ENCODE results near the gene ZNF765. TPM values are rescaled to one million over a fixed set of nuclear protein-coding genes. Genes with fewer than 3 reads are reported as not detected.

ZNF765 gene
- total RNA-seq, 1 experiment from 2014 or later, result 6.7 TPM

GRCh38 chr19:53431399-53432087, 36.6 kb downstream of the ZNF765 start, which contains the start of gene ZNF761:
ZNF761 (plus strand) TSS chr19:53431984; CDS start chr19:53447269, 15,285 bp downstream.
- peak within 1 kb of the TSS; percentile 74 for H3K27ac ChIP-seq (ENCODE audit: low read depth, low read length)
- intact Hi-C loops (cut with micrococcal nuclease), result no loop called here
- CTCF ChIA-PET, result no interaction called here
- no TSS peak for BruUV-seq (replicated peaks)
- H3K36me3 ChIP-seq (ENCODE audit: control insufficient read depth in 1 of 2, insufficient read depth in 2 of 2, low read length in 2 of 2), result peaks cover 5 to 28% of the 10 kb centered on the region in 2 experiments; a peak in 3 of 4 replicates
- peak; percentile 84 for DNase-seq (ENCODE audit: low read depth, low spot score)
- H4K20me1 ChIP-seq (ENCODE audit: insufficient read depth), result no peaks in the 10 kb centered on the region
- peaks cover 0 to 5% of the 10 kb centered on the region in 2 experiments; a peak in 3 of 4 replicates for H3K4me1 ChIP-seq (ENCODE audit: control insufficient read depth in 1 of 2, insufficient read depth in 2 of 2, low read length in 2 of 2)
- H3K4me2 ChIP-seq (ENCODE audit: low read length), result peak within 1 kb of the TSS; percentile 88
- H3K9me2 ChIP-seq (ENCODE audit: insufficient read depth), result no peaks in the 10 kb centered on the region
- H3K79me2 ChIP-seq (ENCODE audit: insufficient read depth, low read length), result peaks cover 21% of the 10 kb centered on the region
- no peaks in the 10 kb centered on the region for H3K27me3 ChIP-seq (ENCODE audit: insufficient read depth, low read length)
- H3K4me3 ChIP-seq (replicated peaks in 1 of 2; ENCODE audit: low read depth in 1 of 2, low read length in 2 of 2), result peak within 1 kb of the TSS; percentile 74 to 86
- no peak within 1 kb of the TSS for H2AFZ ChIP-seq (ENCODE audit: low read depth, low read length, poor library complexity, severe bottlenecking)
- RAD21 ChIA-PET (ENCODE audit: low non-redundant PET in 1 of 2, low total read pairs in 2 of 2, uncharacterized antibody in 2 of 2, unreplicated experiment in 2 of 2), result no interaction called here
- H3K9me3 ChIP-seq (ENCODE audit: control insufficient read depth in 1 of 2, insufficient read depth in 1 of 2, low read depth in 1 of 2, low read length in 2 of 2), result no peaks in the 10 kb centered on the region; a peak in 1 of 4 replicates
- POLR2A ChIA-PET, result no interaction called here
- peak within 1 kb of the TSS; percentile 82 for H3K9ac ChIP-seq (ENCODE audit: low read length)
- ATAC-seq, result peak; percentile 99
- TF ChIP-seq SIN3A (IDR thresholded peaks at IDR 0.05; ENCODE audit: low read depth), result no peak
- TF ChIP-seq, protein P1, sequence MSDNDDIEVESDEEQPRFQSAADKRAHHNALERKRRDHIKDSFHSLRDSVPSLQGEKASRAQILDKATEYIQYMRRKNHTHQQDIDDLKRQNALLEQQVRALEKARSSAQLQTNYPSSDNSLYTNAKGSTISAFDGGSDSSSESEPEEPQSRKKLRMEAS (IDR thresholded peaks at IDR 0.05), result peak; percentile 53; the same call in 1 of the 2 replicates
- TF ChIP-seq ZNF274 (IDR thresholded peaks at IDR 0.05; ENCODE audit: low read depth, low read length), result no peak
- no peak for TF ChIP-seq ZBTB33 (IDR thresholded peaks at IDR 0.05; ENCODE audit: extremely low read depth, insufficient replicate concordance, low read length)
- TF ChIP-seq CBX3 (IDR thresholded peaks at IDR 0.05; ENCODE audit: low read depth), result no peak
- TF ChIP-seq, protein P2, sequence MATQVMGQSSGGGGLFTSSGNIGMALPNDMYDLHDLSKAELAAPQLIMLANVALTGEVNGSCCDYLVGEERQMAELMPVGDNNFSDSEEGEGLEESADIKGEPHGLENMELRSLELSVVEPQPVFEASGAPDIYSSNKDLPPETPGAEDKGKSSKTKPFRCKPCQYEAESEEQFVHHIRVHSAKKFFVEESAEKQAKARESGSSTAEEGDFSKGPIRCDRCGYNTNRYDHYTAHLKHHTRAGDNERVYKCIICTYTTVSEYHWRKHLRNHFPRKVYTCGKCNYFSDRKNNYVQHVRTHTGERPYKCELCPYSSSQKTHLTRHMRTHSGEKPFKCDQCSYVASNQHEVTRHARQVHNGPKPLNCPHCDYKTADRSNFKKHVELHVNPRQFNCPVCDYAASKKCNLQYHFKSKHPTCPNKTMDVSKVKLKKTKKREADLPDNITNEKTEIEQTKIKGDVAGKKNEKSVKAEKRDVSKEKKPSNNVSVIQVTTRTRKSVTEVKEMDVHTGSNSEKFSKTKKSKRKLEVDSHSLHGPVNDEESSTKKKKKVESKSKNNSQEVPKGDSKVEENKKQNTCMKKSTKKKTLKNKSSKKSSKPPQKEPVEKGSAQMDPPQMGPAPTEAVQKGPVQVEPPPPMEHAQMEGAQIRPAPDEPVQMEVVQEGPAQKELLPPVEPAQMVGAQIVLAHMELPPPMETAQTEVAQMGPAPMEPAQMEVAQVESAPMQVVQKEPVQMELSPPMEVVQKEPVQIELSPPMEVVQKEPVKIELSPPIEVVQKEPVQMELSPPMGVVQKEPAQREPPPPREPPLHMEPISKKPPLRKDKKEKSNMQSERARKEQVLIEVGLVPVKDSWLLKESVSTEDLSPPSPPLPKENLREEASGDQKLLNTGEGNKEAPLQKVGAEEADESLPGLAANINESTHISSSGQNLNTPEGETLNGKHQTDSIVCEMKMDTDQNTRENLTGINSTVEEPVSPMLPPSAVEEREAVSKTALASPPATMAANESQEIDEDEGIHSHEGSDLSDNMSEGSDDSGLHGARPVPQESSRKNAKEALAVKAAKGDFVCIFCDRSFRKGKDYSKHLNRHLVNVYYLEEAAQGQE (IDR thresholded peaks at IDR 0.05; ENCODE audit: low read depth), result no peak
- no peak for TF ChIP-seq RAD21 (IDR thresholded peaks at IDR 0.05; ENCODE audit: low read depth)
- TF ChIP-seq, protein P3, sequence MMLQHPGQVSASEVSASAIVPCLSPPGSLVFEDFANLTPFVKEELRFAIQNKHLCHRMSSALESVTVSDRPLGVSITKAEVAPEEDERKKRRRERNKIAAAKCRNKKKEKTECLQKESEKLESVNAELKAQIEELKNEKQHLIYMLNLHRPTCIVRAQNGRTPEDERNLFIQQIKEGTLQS (IDR thresholded peaks at IDR 0.05), result no peak
- TF ChIP-seq, protein P4, sequence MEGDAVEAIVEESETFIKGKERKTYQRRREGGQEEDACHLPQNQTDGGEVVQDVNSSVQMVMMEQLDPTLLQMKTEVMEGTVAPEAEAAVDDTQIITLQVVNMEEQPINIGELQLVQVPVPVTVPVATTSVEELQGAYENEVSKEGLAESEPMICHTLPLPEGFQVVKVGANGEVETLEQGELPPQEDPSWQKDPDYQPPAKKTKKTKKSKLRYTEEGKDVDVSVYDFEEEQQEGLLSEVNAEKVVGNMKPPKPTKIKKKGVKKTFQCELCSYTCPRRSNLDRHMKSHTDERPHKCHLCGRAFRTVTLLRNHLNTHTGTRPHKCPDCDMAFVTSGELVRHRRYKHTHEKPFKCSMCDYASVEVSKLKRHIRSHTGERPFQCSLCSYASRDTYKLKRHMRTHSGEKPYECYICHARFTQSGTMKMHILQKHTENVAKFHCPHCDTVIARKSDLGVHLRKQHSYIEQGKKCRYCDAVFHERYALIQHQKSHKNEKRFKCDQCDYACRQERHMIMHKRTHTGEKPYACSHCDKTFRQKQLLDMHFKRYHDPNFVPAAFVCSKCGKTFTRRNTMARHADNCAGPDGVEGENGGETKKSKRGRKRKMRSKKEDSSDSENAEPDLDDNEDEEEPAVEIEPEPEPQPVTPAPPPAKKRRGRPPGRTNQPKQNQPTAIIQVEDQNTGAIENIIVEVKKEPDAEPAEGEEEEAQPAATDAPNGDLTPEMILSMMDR (IDR thresholded peaks at IDR 0.05 in 2 of 3, conservative IDR thresholded peaks at IDR 0.05 in 1 of 3; ENCODE audit: borderline replicate concordance in 1 of 3, insufficient read depth in 1 of 3, low read depth in 2 of 3, low read length in 2 of 3), result peak in 1 of 3 experiments; percentile 33; a peak in 3 of 6 replicates
- no peak for TF ChIP-seq ZFX (IDR thresholded peaks at IDR 0.05)
- TF ChIP-seq SRF (IDR thresholded peaks at IDR 0.05; ENCODE audit: low read depth), result no peak
- no peak for TF ChIP-seq YY1 (IDR thresholded peaks at IDR 0.05; ENCODE audit: extremely low read depth, insufficient replicate concordance, low read depth, low read length)
- TF ChIP-seq JUND (IDR thresholded peaks at IDR 0.05), result no peak
- no peak for TF ChIP-seq CEBPB (IDR thresholded peaks at IDR 0.05; ENCODE audit: low read depth)
- peak; percentile 34; the same call in 1 of the 2 replicates for TF ChIP-seq SP1 (IDR thresholded peaks at IDR 0.05; ENCODE audit: low read depth)
- peak; percentile 78 for TF ChIP-seq ELF1 (IDR thresholded peaks at IDR 0.05; ENCODE audit: borderline replicate concordance, low read depth)
- no peak for TF ChIP-seq EZH2 (IDR thresholded peaks at IDR 0.05)
- TF ChIP-seq EGR1 (IDR thresholded peaks at IDR 0.05; ENCODE audit: low read depth), result 0 out of 2 replicates have a peak, but pooled peaks have one; percentile 30
- TF ChIP-seq TCF7L2 (IDR thresholded peaks at IDR 0.05; ENCODE audit: borderline replicate concordance, extremely low read depth, insufficient read depth, insufficient read length), result no peak
- TF ChIP-seq POLR2A (IDR thresholded peaks at IDR 0.05; ENCODE audit: borderline replicate concordance, extremely low read depth, insufficient read depth, insufficient read length), result peak; percentile 34

Data from HCT116 (cell line).